ENCODE data around the gene SPRR2D. TPM values are rescaled to one million over a fixed set of nuclear protein-coding genes. Genes with fewer than 3 reads are reported as not detected.

The SPRR2D gene
- polyA plus RNA-seq (2013): 8.9 and 9.2 TPM in 2 replicates

DNA sequence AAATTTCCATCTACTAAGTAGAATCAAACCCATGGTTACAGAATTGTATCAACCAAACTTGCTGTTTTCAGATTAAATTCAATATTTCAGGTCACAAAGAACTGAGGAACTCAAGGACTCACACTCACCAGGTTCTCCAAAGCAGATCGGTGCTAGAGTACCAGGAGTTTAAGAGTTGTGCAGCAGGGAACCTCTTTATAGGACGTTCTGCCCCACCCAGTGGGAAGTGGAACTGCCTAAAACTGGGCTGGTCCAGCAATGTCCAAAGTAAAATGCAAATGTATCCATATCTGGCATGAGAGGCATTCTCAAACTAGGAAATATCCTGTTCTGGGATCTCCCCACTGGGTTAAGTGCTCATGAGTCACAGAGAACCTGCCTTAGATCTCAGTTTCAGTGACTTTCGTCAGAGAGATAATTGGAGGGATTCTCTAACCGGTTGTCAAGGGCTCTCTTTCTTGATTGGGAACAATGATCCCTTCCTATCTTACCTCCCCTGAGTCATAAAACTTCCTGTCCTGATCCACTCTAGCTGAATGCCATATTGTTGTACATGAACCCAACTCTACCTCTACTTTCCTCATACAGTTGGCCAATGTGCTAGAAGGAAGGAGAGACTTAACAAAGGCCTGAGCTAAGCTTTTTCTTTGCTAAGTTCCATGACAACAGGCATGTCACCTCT is at the start of gene SPRR2D:
Gene SPRR2D (minus strand): TSS at position 171 of the 682 bp plus-strand sequence. CDS start 774 bp downstream, outside the sequence.
- Histone ChIP-seq H2AK5ac (ENCODE audit: low read length) (no peak within 1 kb of the TSS), H3K23ac (ENCODE audit: low read length) (no peak within 1 kb of the TSS), H2BK120ac (ENCODE audit: insufficient read depth, low read length, poor library complexity) (no peak within 1 kb of the TSS), H3K4me2 (ENCODE audit: low read length) (no peak within 1 kb of the TSS), H4K12ac (ENCODE audit: low read depth, low read length) (no peak within 1 kb of the TSS), H3K4me1 (ENCODE audit: control insufficient read depth in 1 of 2, insufficient read depth in 2 of 2, low read length in 2 of 2) (no peaks in the 10 kb centered on the region), H3K9ac (ENCODE audit: low read length) (no peak within 1 kb of the TSS), H4K91ac (ENCODE audit: low read depth, low read length) (no peak within 1 kb of the TSS), H2AFZ (ENCODE audit: insufficient read depth, low read length, poor library complexity) (no peak within 1 kb of the TSS), H3K79me1 (ENCODE audit: low read length) (no peaks in the 10 kb centered on the region), H2BK5ac (ENCODE audit: low read depth, low read length, poor library complexity) (no peak within 1 kb of the TSS), H3K18ac (ENCODE audit: low read length) (no peak within 1 kb of the TSS), H3K79me2 (ENCODE audit: control insufficient read depth, insufficient read depth, low read length, poor library complexity) (no peaks in the 10 kb centered on the region), H3K27ac (ENCODE audit: low read depth, low read length) (no peak within 1 kb of the TSS), H3K14ac (ENCODE audit: low read length) (no peak within 1 kb of the TSS), H3K27me3 (ENCODE audit: insufficient read depth, low read length) (no peaks in the 10 kb centered on the region), H3K36me3 (ENCODE audit: control insufficient read depth in 1 of 2, insufficient read depth in 2 of 2, low read length in 2 of 2) (no peaks in the 10 kb centered on the region), H3K9me3 (ENCODE audit: insufficient read depth, low read depth, low read length) (no peaks in the 10 kb centered on the region), H3K4me3 (ENCODE audit: low read depth, low read length) (no peak within 1 kb of the TSS), H2BK12ac (ENCODE audit: low read length) (no peak within 1 kb of the TSS), H3K4ac (ENCODE audit: low read depth, low read length) (no peak within 1 kb of the TSS), H4K8ac (ENCODE audit: low read depth, low read length) (no peak within 1 kb of the TSS)
- no CpG with 5 or more reads among the region's 4 CpGs for WGBS (ENCODE audit: extremely low coverage, insufficient coverage, insufficient read length)
- DNase-seq: peak; percentile 7 to 77

DNA sequence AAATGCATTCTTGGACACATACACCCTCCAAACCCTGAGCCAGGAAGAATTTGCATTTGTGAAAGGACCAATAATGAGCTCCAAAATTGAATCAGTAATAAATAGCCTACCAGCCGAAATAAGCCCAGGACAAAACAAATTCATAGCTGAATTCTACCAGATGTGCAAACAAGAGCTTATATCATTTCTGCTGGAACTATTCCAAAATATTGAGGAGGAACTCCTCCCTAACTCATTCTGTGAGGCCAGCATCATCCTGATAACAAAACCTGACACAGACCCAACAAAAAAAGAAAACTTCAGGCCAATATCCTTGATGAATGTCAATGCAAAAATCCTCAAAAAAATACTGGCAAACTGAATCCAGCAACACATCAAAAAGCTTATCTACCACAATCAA is 46.7 kb upstream of the SPRR2D start:
- no peak overlapping the region for H2BK120ac ChIP-seq (ENCODE audit: insufficient read depth, low read length, poor library complexity)
- DNase-seq: no peak
- no peak overlapping the region for H2AFZ ChIP-seq (ENCODE audit: insufficient read depth, low read length, poor library complexity)
- H4K12ac ChIP-seq (ENCODE audit: low read depth, low read length): no peak overlapping the region
- no peaks in the 10 kb centered on the region for H3K79me1 ChIP-seq (ENCODE audit: low read length)
- no peak overlapping the region for H3K14ac ChIP-seq (ENCODE audit: low read length)
- H3K4me3 ChIP-seq (ENCODE audit: low read depth, low read length): no peak overlapping the region
- no peaks in the 10 kb centered on the region for H3K36me3 ChIP-seq (ENCODE audit: control insufficient read depth in 1 of 2, insufficient read depth in 2 of 2, low read length in 2 of 2)
- H2BK12ac ChIP-seq (ENCODE audit: low read length): no peak overlapping the region
- H3K79me2 ChIP-seq (ENCODE audit: control insufficient read depth, insufficient read depth, low read length, poor library complexity): no peaks in the 10 kb centered on the region
- H4K8ac ChIP-seq (ENCODE audit: low read depth, low read length): no peak overlapping the region
- no peak overlapping the region for H3K27ac ChIP-seq (ENCODE audit: low read depth, low read length)
- H3K23ac ChIP-seq (ENCODE audit: low read length): no peak overlapping the region
- no peak overlapping the region for H3K18ac ChIP-seq (ENCODE audit: low read length)
- H4K91ac ChIP-seq (ENCODE audit: low read depth, low read length): no peak overlapping the region
- no peak overlapping the region for H3K4me2 ChIP-seq (ENCODE audit: low read length)
- no peak overlapping the region for H3K4ac ChIP-seq (ENCODE audit: low read depth, low read length)
- H3K9me3 ChIP-seq (ENCODE audit: insufficient read depth, low read depth, low read length): no peaks in the 10 kb centered on the region
- H2AK5ac ChIP-seq (ENCODE audit: low read length): no peak overlapping the region
- no peak overlapping the region for H2BK5ac ChIP-seq (ENCODE audit: low read depth, low read length, poor library complexity)
- H3K27me3 ChIP-seq (ENCODE audit: insufficient read depth, low read length): no peaks in the 10 kb centered on the region
- no CpG with 5 or more reads among the region's 1 CpG for whole genome bisulfite sequencing (ENCODE audit: extremely low coverage, insufficient coverage, insufficient read length)
- no peak overlapping the region for H3K9ac ChIP-seq (ENCODE audit: low read length)
- H3K4me1 ChIP-seq (ENCODE audit: control insufficient read depth in 1 of 2, insufficient read depth in 2 of 2, low read length in 2 of 2): no peaks in the 10 kb centered on the region

DNA sequence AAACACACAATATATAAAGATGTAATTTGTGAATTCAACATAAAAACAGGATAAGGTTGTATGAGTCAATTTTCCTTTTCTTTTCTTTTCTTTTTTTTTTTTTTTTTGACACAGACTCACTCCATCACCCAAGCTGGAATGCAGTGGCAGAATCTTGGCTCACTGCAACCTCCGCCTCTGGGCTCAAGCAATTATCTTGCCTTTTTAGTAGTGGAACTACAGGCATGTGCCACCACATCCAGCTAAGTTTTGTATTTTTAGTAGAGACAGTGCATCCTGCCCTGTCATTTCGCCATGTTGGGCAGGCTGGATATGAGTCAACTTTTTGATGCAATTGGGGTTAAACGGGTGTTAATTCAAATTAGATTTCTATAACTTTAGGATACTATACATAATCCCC is 40.8 kb upstream of the SPRR2D start:
- H3K27ac ChIP-seq (ENCODE audit: low read depth, low read length): no peak overlapping the region
- H2AK5ac ChIP-seq (ENCODE audit: low read length): no peak overlapping the region
- no peak overlapping the region for H3K14ac ChIP-seq (ENCODE audit: low read length)
- H2BK120ac ChIP-seq (ENCODE audit: insufficient read depth, low read length, poor library complexity): no peak overlapping the region
- no peaks in the 10 kb centered on the region for H3K79me1 ChIP-seq (ENCODE audit: low read length)
- no peak overlapping the region for H4K12ac ChIP-seq (ENCODE audit: low read depth, low read length)
- no peak overlapping the region for H2AFZ ChIP-seq (ENCODE audit: insufficient read depth, low read length, poor library complexity)
- no peaks in the 10 kb centered on the region for H3K9me3 ChIP-seq (ENCODE audit: insufficient read depth, low read depth, low read length)
- no peaks in the 10 kb centered on the region for H3K36me3 ChIP-seq (ENCODE audit: control insufficient read depth in 1 of 2, insufficient read depth in 2 of 2, low read length in 2 of 2)
- DNase-seq: no peak
- no peak overlapping the region for H3K4me2 ChIP-seq (ENCODE audit: low read length)
- no peak overlapping the region for H3K4ac ChIP-seq (ENCODE audit: low read depth, low read length)
- H3K4me3 ChIP-seq (ENCODE audit: low read depth, low read length): no peak overlapping the region
- no peak overlapping the region for H4K91ac ChIP-seq (ENCODE audit: low read depth, low read length)
- no peak overlapping the region for H2BK12ac ChIP-seq (ENCODE audit: low read length)
- WGBS (ENCODE audit: extremely low coverage, insufficient coverage, insufficient read length): no CpG with 5 or more reads among the region's 3 CpGs
- no peak overlapping the region for H3K9ac ChIP-seq (ENCODE audit: low read length)
- no peak overlapping the region for H3K18ac ChIP-seq (ENCODE audit: low read length)
- no peak overlapping the region for H4K8ac ChIP-seq (ENCODE audit: low read depth, low read length)
- H3K27me3 ChIP-seq (ENCODE audit: insufficient read depth, low read length): no peaks in the 10 kb centered on the region
- no peak overlapping the region for H2BK5ac ChIP-seq (ENCODE audit: low read depth, low read length, poor library complexity)
- H3K23ac ChIP-seq (ENCODE audit: low read length): no peak overlapping the region
- H3K79me2 ChIP-seq (ENCODE audit: control insufficient read depth, insufficient read depth, low read length, poor library complexity): no peaks in the 10 kb centered on the region
- H3K4me1 ChIP-seq (ENCODE audit: control insufficient read depth in 1 of 2, insufficient read depth in 2 of 2, low read length in 2 of 2): no peaks in the 10 kb centered on the region

GRCh38 chr1:153072806-153073726 is 32.1 kb upstream of the SPRR2D start:
- WGBS (ENCODE audit: extremely low coverage, insufficient coverage, insufficient read length): no CpG with 5 or more reads among the region's 5 CpGs
- Histone ChIP-seq H3K23ac (ENCODE audit: low read length) (no peak overlapping the region), H3K14ac (ENCODE audit: low read length) (no peak overlapping the region), H3K79me1 (ENCODE audit: low read length) (no peaks in the 10 kb centered on the region), H2AK5ac (ENCODE audit: low read length) (no peak overlapping the region), H3K4me1 (ENCODE audit: control insufficient read depth in 1 of 2, insufficient read depth in 2 of 2, low read length in 2 of 2) (no peaks in the 10 kb centered on the region), H3K4me3 (ENCODE audit: low read depth, low read length) (no peak overlapping the region), H3K27me3 (ENCODE audit: insufficient read depth, low read length) (no peaks in the 10 kb centered on the region), H4K8ac (ENCODE audit: low read depth, low read length) (no peak overlapping the region), H4K12ac (ENCODE audit: low read depth, low read length) (no peak overlapping the region), H3K36me3 (ENCODE audit: control insufficient read depth in 1 of 2, insufficient read depth in 2 of 2, low read length in 2 of 2) (no peaks in the 10 kb centered on the region), H3K4me2 (ENCODE audit: low read length) (no peak overlapping the region), H2BK12ac (ENCODE audit: low read length) (no peak overlapping the region), H3K9ac (ENCODE audit: low read length) (no peak overlapping the region), H3K79me2 (ENCODE audit: control insufficient read depth, insufficient read depth, low read length, poor library complexity) (no peaks in the 10 kb centered on the region), H3K4ac (ENCODE audit: low read depth, low read length) (no peak overlapping the region), H3K18ac (ENCODE audit: low read length) (no peak overlapping the region), H2BK5ac (ENCODE audit: low read depth, low read length, poor library complexity) (no peak overlapping the region), H3K27ac (ENCODE audit: low read depth, low read length) (no peak overlapping the region), H2BK120ac (ENCODE audit: insufficient read depth, low read length, poor library complexity) (no peak overlapping the region), H2AFZ (ENCODE audit: insufficient read depth, low read length, poor library complexity) (no peak overlapping the region), H4K91ac (ENCODE audit: low read depth, low read length) (no peak overlapping the region), H3K9me3 (ENCODE audit: insufficient read depth, low read depth, low read length) (no peaks in the 10 kb centered on the region)
- DNase-seq: no peak

Measured in trophoblast cell (in vitro differentiated cells and primary cell).